HepG2 (cell line): ENCODE results near the gene EIF3L. TPM values are rescaled to one million over a fixed set of nuclear protein-coding genes. Genes with fewer than 3 reads are reported as not detected.

Experiments
- FIP1L1 ChIP-seq: fragments of 200-400 bp; formaldehyde crosslinking; IDR thresholded peaks from 2 replicates; pipeline ENCODE4 v1.6.1; 2018; ENCODE audit warnings: low read depth, mild to moderate bottlenecking, low read length, moderate library complexity, borderline replicate concordance; ENCODE audit not compliant: insufficient read depth
- GZF1 ChIP-seq: sonication (generic); formaldehyde crosslinking; IDR thresholded peaks from 2 replicates; pipeline ENCODE4 v1.5.1; 2020; ENCODE audit warnings: mild to moderate bottlenecking, missing genetic modification reagents
- KMT2A ChIP-seq: sonication (generic); formaldehyde crosslinking; IDR thresholded peaks from 2 replicates; pipeline ENCODE4 v1.4.0; 2020; ENCODE audit warnings: missing genetic modification reagents
- PHF20 ChIP-seq: sonication (generic); formaldehyde crosslinking; IDR thresholded peaks from 2 replicates; pipeline ENCODE4 v1.5.0; 2020; ENCODE audit warnings: mild to moderate bottlenecking, missing genetic modification reagents
- RNF2 ChIP-seq: fragments of 450-650 bp; conservative IDR thresholded peaks from 2 replicates; pipeline ENCODE4 v1.6.1; 2016; ENCODE audit warnings: low read depth
- SUZ12 ChIP-seq: fragments of 150-350 bp; IDR thresholded peaks from 2 replicates; pipeline ENCODE4 v1.6.1; 2014; ENCODE audit warnings: low read depth, low read length
- UBTF ChIP-seq: sonication (generic); formaldehyde crosslinking; IDR thresholded peaks from 2 replicates; pipeline ENCODE4 v1.4.0; 2020; ENCODE audit warnings: mild to moderate bottlenecking, missing genetic modification reagents
- ZMAT5 ChIP-seq: sonication (generic); formaldehyde crosslinking; IDR thresholded peaks from 2 replicates; pipeline ENCODE4 v1.5.0; 2020; ENCODE audit warnings: mild to moderate bottlenecking, low read depth, missing genetic modification reagents, borderline replicate concordance
- ZNF354B ChIP-seq: sonication (generic); formaldehyde crosslinking; IDR thresholded peaks from 2 replicates; pipeline ENCODE4 v1.8.0; 2022; ENCODE audit warnings: mild to moderate bottlenecking, missing genetic modification reagents
- ZNF781 ChIP-seq: sonication (generic); formaldehyde crosslinking; IDR thresholded peaks from 2 replicates; pipeline ENCODE4 v1.5.1; 2020; ENCODE audit warnings: borderline replicate concordance, mild to moderate bottlenecking, missing genetic modification reagents; ENCODE audit errors: not compliant biosample characterization
- ZSCAN29 ChIP-seq: sonication (generic); formaldehyde crosslinking; conservative IDR thresholded peaks from 2 replicates; pipeline ENCODE4 v1.4.0; 2020; ENCODE audit warnings: mild to moderate bottlenecking, missing genetic modification reagents
- polyA plus RNA-seq, 8 experiments: library from polyadenylated mRNA; depleted of rRNA in 3 of 8; stranded (reverse) in 7 of 8; unstranded in 1 of 8; fragments of >200 nt; fragmentation: Illumina TruSeq in 4 of 8; extraction: Trizol in 4 of 8; gene quantifications; 2 replicates each; pipeline versions ENCODE4 v1.2.1 to v1.2.3, GENCODE V29; 2011 to 2016; ENCODE audit warnings: low read depth in 4 of 8, missing spikeins in 1 of 8, mixed read lengths in 1 of 8; ENCODE audit not compliant: insufficient read depth in 1 of 8
- total RNA-seq, 5 experiments: library from RNA; depleted of rRNA; stranded (reverse); fragments of >200 nt; fragmentation: Illumina TruSeq; extraction: Trizol; gene quantifications; 2 replicates each; pipeline ENCODE4 v1.2.3, GENCODE V29; 2016; ENCODE audit warnings: low read depth in 1 of 5
- TF ChIP-seq, protein P1 (sequence below): sonication (generic); formaldehyde crosslinking; conservative IDR thresholded peaks from 2 replicates; pipeline ENCODE4 v1.4.0; 2020; ENCODE audit warnings: missing genetic modification reagents
- TF ChIP-seq, protein P2 (sequence below): sonication (generic); formaldehyde crosslinking; IDR thresholded peaks from 2 replicates; pipeline ENCODE4 v1.4.0; 2020; ENCODE audit warnings: missing genetic modification reagents
- TF ChIP-seq, protein P3 (sequence below): sonication (generic); formaldehyde crosslinking; IDR thresholded peaks from 2 replicates; pipeline ENCODE4 v1.4.0; 2020; ENCODE audit warnings: low read depth, mild to moderate bottlenecking, missing genetic modification reagents
- TF ChIP-seq, protein P4 (sequence below): sonication (generic); formaldehyde crosslinking; IDR thresholded peaks from 2 replicates; pipeline ENCODE4 v1.4.0; 2020; ENCODE audit warnings: missing genetic modification reagents
- TF ChIP-seq, protein P5 (sequence below): sonication (generic); formaldehyde crosslinking; IDR thresholded peaks from 2 replicates; pipeline ENCODE4 v1.9.0; 2021; ENCODE audit warnings: missing genetic modification reagents, borderline replicate concordance

EIF3L gene
- total and polyA plus RNA-seq, 2 of the 13 experiments (the other 11 are each of a cell fraction or from before 2014, with no cell fraction given): 514 to 793 TPM

GRCh38 chr22:37807410-37808293 lies 41.6 kb upstream of the EIF3L start, which contains the start of gene GCAT (continued):
- TF ChIP-seq ZNF354B (CRISPR knock-in tag) (no peak), UBTF (CRISPR knock-in tag) (peak; percentile 90), PHF20 (CRISPR knock-in tag) (peak; percentile 56), KMT2A (CRISPR knock-in tag) (peak; percentile 79; the same call in 1 of the 2 replicates), RNF2 (peak; percentile 49; the same call in 1 of the 2 replicates), GZF1 (CRISPR knock-in tag) (no peak), FIP1L1 (0 out of 2 replicates have a peak, but pooled peaks have one; percentile 21), ZNF781 (CRISPR knock-in tag) (peak; percentile 29), SUZ12 (no peak), ZSCAN29 (no peak), ZMAT5 (CRISPR knock-in tag) (no peak)
- TF ChIP-seq, protein P1, sequence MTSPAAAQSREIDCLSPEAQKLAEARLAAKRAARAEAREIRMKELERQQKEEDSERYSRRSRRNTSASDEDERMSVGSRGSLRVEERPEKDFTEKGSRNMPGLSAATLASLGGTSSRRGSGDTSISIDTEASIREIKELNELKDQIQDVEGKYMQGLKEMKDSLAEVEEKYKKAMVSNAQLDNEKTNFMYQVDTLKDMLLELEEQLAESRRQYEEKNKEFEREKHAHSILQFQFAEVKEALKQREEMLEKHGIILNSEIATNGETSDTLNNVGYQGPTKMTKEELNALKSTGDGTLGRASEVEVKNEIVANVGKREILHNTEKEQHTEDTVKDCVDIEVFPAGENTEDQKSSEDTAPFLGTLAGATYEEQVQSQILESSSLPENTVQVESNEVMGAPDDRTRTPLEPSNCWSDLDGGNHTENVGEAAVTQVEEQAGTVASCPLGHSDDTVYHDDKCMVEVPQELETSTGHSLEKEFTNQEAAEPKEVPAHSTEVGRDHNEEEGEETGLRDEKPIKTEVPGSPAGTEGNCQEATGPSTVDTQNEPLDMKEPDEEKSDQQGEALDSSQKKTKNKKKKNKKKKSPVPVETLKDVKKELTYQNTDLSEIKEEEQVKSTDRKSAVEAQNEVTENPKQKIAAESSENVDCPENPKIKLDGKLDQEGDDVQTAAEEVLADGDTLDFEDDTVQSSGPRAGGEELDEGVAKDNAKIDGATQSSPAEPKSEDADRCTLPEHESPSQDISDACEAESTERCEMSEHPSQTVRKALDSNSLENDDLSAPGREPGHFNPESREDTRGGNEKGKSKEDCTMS (CRISPR knock-in tag): no peak
- TF ChIP-seq, protein P2, sequence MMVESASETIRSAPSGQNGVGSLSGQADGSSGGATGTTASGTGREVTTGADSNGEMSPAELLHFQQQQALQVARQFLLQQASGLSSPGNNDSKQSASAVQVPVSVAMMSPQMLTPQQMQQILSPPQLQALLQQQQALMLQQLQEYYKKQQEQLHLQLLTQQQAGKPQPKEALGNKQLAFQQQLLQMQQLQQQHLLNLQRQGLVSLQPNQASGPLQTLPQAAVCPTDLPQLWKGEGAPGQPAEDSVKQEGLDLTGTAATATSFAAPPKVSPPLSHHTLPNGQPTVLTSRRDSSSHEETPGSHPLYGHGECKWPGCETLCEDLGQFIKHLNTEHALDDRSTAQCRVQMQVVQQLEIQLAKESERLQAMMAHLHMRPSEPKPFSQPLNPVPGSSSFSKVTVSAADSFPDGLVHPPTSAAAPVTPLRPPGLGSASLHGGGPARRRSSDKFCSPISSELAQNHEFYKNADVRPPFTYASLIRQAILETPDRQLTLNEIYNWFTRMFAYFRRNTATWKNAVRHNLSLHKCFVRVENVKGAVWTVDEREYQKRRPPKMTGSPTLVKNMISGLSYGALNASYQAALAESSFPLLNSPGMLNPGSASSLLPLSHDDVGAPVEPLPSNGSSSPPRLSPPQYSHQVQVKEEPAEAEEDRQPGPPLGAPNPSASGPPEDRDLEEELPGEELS (CRISPR knock-in tag): peak; percentile 70
- TF ChIP-seq, protein P3, sequence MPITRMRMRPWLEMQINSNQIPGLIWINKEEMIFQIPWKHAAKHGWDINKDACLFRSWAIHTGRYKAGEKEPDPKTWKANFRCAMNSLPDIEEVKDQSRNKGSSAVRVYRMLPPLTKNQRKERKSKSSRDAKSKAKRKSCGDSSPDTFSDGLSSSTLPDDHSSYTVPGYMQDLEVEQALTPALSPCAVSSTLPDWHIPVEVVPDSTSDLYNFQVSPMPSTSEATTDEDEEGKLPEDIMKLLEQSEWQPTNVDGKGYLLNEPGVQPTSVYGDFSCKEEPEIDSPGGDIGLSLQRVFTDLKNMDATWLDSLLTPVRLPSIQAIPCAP (CRISPR knock-in tag): no peak
- TF ChIP-seq, protein P4, sequence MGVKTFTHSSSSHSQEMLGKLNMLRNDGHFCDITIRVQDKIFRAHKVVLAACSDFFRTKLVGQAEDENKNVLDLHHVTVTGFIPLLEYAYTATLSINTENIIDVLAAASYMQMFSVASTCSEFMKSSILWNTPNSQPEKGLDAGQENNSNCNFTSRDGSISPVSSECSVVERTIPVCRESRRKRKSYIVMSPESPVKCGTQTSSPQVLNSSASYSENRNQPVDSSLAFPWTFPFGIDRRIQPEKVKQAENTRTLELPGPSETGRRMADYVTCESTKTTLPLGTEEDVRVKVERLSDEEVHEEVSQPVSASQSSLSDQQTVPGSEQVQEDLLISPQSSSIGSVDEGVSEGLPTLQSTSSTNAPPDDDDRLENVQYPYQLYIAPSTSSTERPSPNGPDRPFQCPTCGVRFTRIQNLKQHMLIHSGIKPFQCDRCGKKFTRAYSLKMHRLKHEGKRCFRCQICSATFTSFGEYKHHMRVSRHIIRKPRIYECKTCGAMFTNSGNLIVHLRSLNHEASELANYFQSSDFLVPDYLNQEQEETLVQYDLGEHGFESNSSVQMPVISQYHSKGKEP (CRISPR knock-in tag): no peak
- TF ChIP-seq, protein P5, sequence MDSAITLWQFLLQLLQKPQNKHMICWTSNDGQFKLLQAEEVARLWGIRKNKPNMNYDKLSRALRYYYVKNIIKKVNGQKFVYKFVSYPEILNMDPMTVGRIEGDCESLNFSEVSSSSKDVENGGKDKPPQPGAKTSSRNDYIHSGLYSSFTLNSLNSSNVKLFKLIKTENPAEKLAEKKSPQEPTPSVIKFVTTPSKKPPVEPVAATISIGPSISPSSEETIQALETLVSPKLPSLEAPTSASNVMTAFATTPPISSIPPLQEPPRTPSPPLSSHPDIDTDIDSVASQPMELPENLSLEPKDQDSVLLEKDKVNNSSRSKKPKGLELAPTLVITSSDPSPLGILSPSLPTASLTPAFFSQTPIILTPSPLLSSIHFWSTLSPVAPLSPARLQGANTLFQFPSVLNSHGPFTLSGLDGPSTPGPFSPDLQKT (CRISPR knock-in tag): no peak
